AG08396 (cell line): ENCODE measurements around the gene GPN3.
A peak's percentile ranks its signal among the peaks of the same experiment; 100 is the strongest.
"Not testable (repeated sequence)": the region's sequence is repeated elsewhere in the genome, so short reads cannot be mapped to it uniquely, and the experiment has no call there.

Experiments
- DNase-seq: peaks from one replicate; pipeline ENCODE4 v3.0.0; 2012; ENCODE audit warnings: low spot score, mixed read lengths

Gene GPN3

GRCh38 chr12:110444455-110444854, 23.6 kb downstream of the GPN3 start:
- no peak for DNase-seq

- no peak for DNase-seq
These were observed 31.8 kb downstream of the GPN3 start for GRCh38 chr12:110436231-110436630.

GRCh38 chr12:110431957-110432587, 36.0 kb downstream of the GPN3 start:
- DNase-seq = no peak

- not testable (repeated sequence) for DNase-seq
These were observed 38.4 kb downstream of the GPN3 start for GRCh38 chr12:110429676-110430075.

GRCh38 chr12:110426406-110426805, 41.7 kb downstream of the GPN3 start:
- no peak for DNase-seq

- peak; percentile 16 for DNase-seq
These were observed 43.8 kb downstream of the GPN3 start for GRCh38 chr12:110424237-110424636.

- no peak for DNase-seq
These were observed 46.4 kb downstream of the GPN3 start for GRCh38 chr12:110421701-110422100.

GRCh38 chr12:110421159-110421661, 46.8 kb downstream of the GPN3 start:
- DNase-seq = no peak

- not testable (repeated sequence) for DNase-seq
These were observed 47.4 kb downstream of the GPN3 start for GRCh38 chr12:110420644-110421043.

GRCh38 chr12:110417113-110417512, 50.9 kb downstream of the GPN3 start:
- DNase-seq = not testable (repeated sequence)

GRCh38 chr12:110410086-110410485, 58.0 kb downstream of the GPN3 start:
- DNase-seq = not testable (repeated sequence)

GRCh38 chr12:110405126-110405662, 62.9 kb downstream of the GPN3 start:
- DNase-seq = not testable (repeated sequence)

- DNase-seq = peak; percentile 91
These were observed 63.9 kb downstream of the GPN3 start for GRCh38 chr12:110403976-110404682.

- peak; percentile 96 for DNase-seq
These were observed 64.7 kb downstream of the GPN3 start, which contains the start of gene ANAPC7 for GRCh38 chr12:110403146-110403975. Gene ANAPC7 (minus strand): TSS chr12:110403708. CDS start chr12:110403627, 81 bp downstream.
